Muscle layer of colon (tissue), 2 donors: ENCODE measurements around the gene KIF1B.
"Not testable (repeated sequence)": the region's sequence is repeated elsewhere in the genome, so short reads cannot be mapped to it uniquely, and the experiment has no call there.

ENCODE experiments used
- H3K27ac ChIP-seq: one replicate; pipeline ENCODE4 v1.7.0; 2013; ENCODE audit warnings: low read depth, mild to moderate bottlenecking, low read length, moderate library complexity
- H3K27me3 ChIP-seq, 2 donors: one replicate each; pipeline ENCODE4 v1.7.0; 2013; ENCODE audit warnings: low read length in 2 of 2, mild to moderate bottlenecking in 2 of 2; ENCODE audit not compliant: insufficient read depth in 2 of 2, control insufficient read depth in 1 of 2
- H3K36me3 ChIP-seq: one replicate; pipeline ENCODE4 v1.7.0; 2013; ENCODE audit warnings: mild to moderate bottlenecking, low read length; ENCODE audit not compliant: insufficient read depth
- H3K4me1 ChIP-seq: one replicate; pipeline ENCODE4 v1.7.0; 2013; ENCODE audit warnings: mild to moderate bottlenecking, low read length; ENCODE audit not compliant: insufficient read depth
- H3K4me3 ChIP-seq, 2 donors: one replicate each; pipeline ENCODE4 v1.7.0; 2013; ENCODE audit warnings: low read length in 2 of 2, low read depth in 1 of 2, mild to moderate bottlenecking in 1 of 2, moderate library complexity in 1 of 2
- H3K9ac ChIP-seq: one replicate; pipeline ENCODE4 v1.7.0; 2013; ENCODE audit warnings: low read length
- H3K9me3 ChIP-seq: one replicate; pipeline ENCODE4 v1.7.0; 2013; ENCODE audit warnings: mild to moderate bottlenecking, low read length
- donor health status: abdominal sarcoma.
- donor health status: Adenocarcinoma of cecum.

The KIF1B gene

GRCh38 chr1:10217748-10218441 is 7.5 kb downstream of the KIF1B start:
- Histone ChIP-seq H3K4me3 (peak overlapping the region in 1 of 2 donors; percentile 38), H3K4me1 (peaks cover 49% of the 10 kb centered on the region), H3K36me3 (no peaks in the 10 kb centered on the region), H3K9ac (no peak overlapping the region), H3K27me3 (no peaks in the 10 kb centered on the region), H3K9me3 (no peaks in the 10 kb centered on the region), H3K27ac (peak overlapping the region; percentile 42)

- no peak overlapping the region for H3K9ac ChIP-seq
- no peaks in the 10 kb centered on the region for H3K9me3 ChIP-seq
- H3K4me1 ChIP-seq, result peaks cover 45% of the 10 kb centered on the region
- H3K4me3 ChIP-seq, result no peak overlapping the region
- no peaks in the 10 kb centered on the region for H3K36me3 ChIP-seq
- H3K27ac ChIP-seq, result no peak overlapping the region
- no peaks in the 10 kb centered on the region for H3K27me3 ChIP-seq
These were observed 9.8 kb downstream of the KIF1B start for GRCh38 chr1:10220200-10220599.

GRCh38 chr1:10220657-10221056 is 10.3 kb downstream of the KIF1B start:
- H3K36me3 ChIP-seq, H3K9me3 ChIP-seq, H3K4me3 ChIP-seq, H3K27ac ChIP-seq, H3K27me3 ChIP-seq, H3K9ac ChIP-seq: not testable (repeated sequence)
- H3K4me1 ChIP-seq, result peaks cover 46% of the 10 kb centered on the region

GRCh38 chr1:10225573-10225972 is 15.2 kb downstream of the KIF1B start:
- Histone ChIP-seq H3K36me3 (no peaks in the 10 kb centered on the region), H3K9ac (no peak overlapping the region), H3K4me1 (peaks cover 33% of the 10 kb centered on the region), H3K4me3 (no peak overlapping the region), H3K27ac (no peak overlapping the region), H3K9me3 (no peaks in the 10 kb centered on the region), H3K27me3 (no peaks in the 10 kb centered on the region)

GRCh38 chr1:10228528-10228927 is 18.2 kb downstream of the KIF1B start:
- no peak overlapping the region for H3K4me3 ChIP-seq
- peaks cover 45% of the 10 kb centered on the region for H3K4me1 ChIP-seq
- no peaks in the 10 kb centered on the region for H3K9me3 ChIP-seq
- H3K27ac ChIP-seq, result no peak overlapping the region
- H3K27me3 ChIP-seq, result no peaks in the 10 kb centered on the region
- no peak overlapping the region for H3K9ac ChIP-seq
- no peaks in the 10 kb centered on the region for H3K36me3 ChIP-seq

- peaks cover 40% of the 10 kb centered on the region for H3K4me1 ChIP-seq
- H3K9ac ChIP-seq, result no peak overlapping the region
- H3K27ac ChIP-seq, result no peak overlapping the region
- H3K9me3 ChIP-seq, result no peaks in the 10 kb centered on the region
- no peaks in the 10 kb centered on the region for H3K27me3 ChIP-seq
- H3K4me3 ChIP-seq, result no peak overlapping the region
- H3K36me3 ChIP-seq, result no peaks in the 10 kb centered on the region
These were observed 19.5 kb downstream of the KIF1B start for GRCh38 chr1:10229903-10230302.

GRCh38 chr1:10232163-10232562 is 21.8 kb downstream of the KIF1B start:
- peaks cover 34% of the 10 kb centered on the region for H3K4me1 ChIP-seq
- H3K9me3 ChIP-seq, result no peaks in the 10 kb centered on the region
- no peaks in the 10 kb centered on the region for H3K27me3 ChIP-seq
- H3K4me3 ChIP-seq, result no peak overlapping the region
- no peak overlapping the region for H3K27ac ChIP-seq
- H3K9ac ChIP-seq, result no peak overlapping the region
- no peaks in the 10 kb centered on the region for H3K36me3 ChIP-seq

- Histone ChIP-seq H3K9ac (no peak overlapping the region), H3K27ac (no peak overlapping the region), H3K27me3 (no peaks in the 10 kb centered on the region), H3K9me3 (no peaks in the 10 kb centered on the region), H3K36me3 (no peaks in the 10 kb centered on the region), H3K4me1 (peaks cover 18% of the 10 kb centered on the region), H3K4me3 (no peak overlapping the region)
These were observed 26.2 kb downstream of the KIF1B start for GRCh38 chr1:10236405-10237156.

GRCh38 chr1:10237157-10237539 is 26.8 kb downstream of the KIF1B start:
- H3K36me3 ChIP-seq, result no peaks in the 10 kb centered on the region

GRCh38 chr1:10242135-10242534 is 31.8 kb downstream of the KIF1B start:
- no peaks in the 10 kb centered on the region for H3K27me3 ChIP-seq
- no peak overlapping the region for H3K27ac ChIP-seq
- H3K4me1 ChIP-seq, result peaks cover 9% of the 10 kb centered on the region
- H3K9ac ChIP-seq, result no peak overlapping the region
- H3K4me3 ChIP-seq, result no peak overlapping the region
- no peaks in the 10 kb centered on the region for H3K36me3 ChIP-seq
- no peaks in the 10 kb centered on the region for H3K9me3 ChIP-seq

More at GRCh38 chr1:10237157-10237539, 26.8 kb downstream of the KIF1B start:
- no peaks in the 10 kb centered on the region for H3K9me3 ChIP-seq
- no peaks in the 10 kb centered on the region for H3K27me3 ChIP-seq
- no peak overlapping the region for H3K27ac ChIP-seq
- H3K9ac ChIP-seq, result no peak overlapping the region
- H3K4me1 ChIP-seq, result peaks cover 15% of the 10 kb centered on the region
- no peak overlapping the region for H3K4me3 ChIP-seq

GRCh38 chr1:10242811-10243210 is 32.4 kb downstream of the KIF1B start:
- Histone ChIP-seq H3K9me3 (no peaks in the 10 kb centered on the region), H3K9ac (no peak overlapping the region), H3K36me3 (no peaks in the 10 kb centered on the region), H3K27me3 (no peaks in the 10 kb centered on the region), H3K4me1 (peaks cover 8% of the 10 kb centered on the region), H3K27ac (no peak overlapping the region), H3K4me3 (no peak overlapping the region)

GRCh38 chr1:10245674-10246073 is 35.3 kb downstream of the KIF1B start:
- no peak overlapping the region for H3K27ac ChIP-seq
- no peaks in the 10 kb centered on the region for H3K9me3 ChIP-seq
- peaks cover 25% of the 10 kb centered on the region for H3K4me1 ChIP-seq
- no peaks in the 10 kb centered on the region for H3K36me3 ChIP-seq
- no peak overlapping the region for H3K9ac ChIP-seq
- no peaks in the 10 kb centered on the region for H3K27me3 ChIP-seq
- H3K4me3 ChIP-seq, result no peak overlapping the region
